HEK293 (cell line): ENCODE results near the gene UBA7.

Source experiments
- YY1 ChIP-seq: fragments of 450-650 bp; formaldehyde crosslinking; IDR thresholded peaks from 2 replicates; pipeline ENCODE4 v1.5.1; 2018; ENCODE audit warnings: missing biosample characterization, missing genetic modification characterization
- ZNF398 ChIP-seq: fragments of 450-650 bp; formaldehyde crosslinking; IDR thresholded peaks from 2 replicates; pipeline ENCODE4 v1.5.1; 2017; ENCODE audit warnings: missing biosample characterization, missing genetic modification characterization

- TF ChIP-seq YY1: no peak
- TF ChIP-seq ZNF398 (tag by site-specific recombination): no peak
Observed at GRCh38 chr3:49806850-49807249, 6.9 kb downstream of the UBA7 start.
